HepG2 (cell line): ENCODE measurements around the gene CAPSL. TPM values are rescaled to one million over a fixed set of nuclear protein-coding genes. Genes with fewer than 3 reads are reported as not detected.

Experiments
- CHCHD3 ChIP-seq: sonication (generic); formaldehyde crosslinking; IDR thresholded peaks from 2 replicates; pipeline ENCODE4 v1.8.0; 2022; ENCODE audit warnings: mild to moderate bottlenecking, missing genetic modification reagents, moderate library complexity
- HMGA1 ChIP-seq: sonication (generic); formaldehyde crosslinking; conservative IDR thresholded peaks from 2 replicates; pipeline ENCODE4 v1.4.0; 2020; ENCODE audit warnings: missing genetic modification reagents
- KIAA2018 ChIP-seq: sonication (generic); formaldehyde crosslinking; IDR thresholded peaks from 2 replicates; pipeline ENCODE4 v1.5.0; 2020; ENCODE audit warnings: mild to moderate bottlenecking, missing genetic modification reagents, borderline replicate concordance
- RARG ChIP-seq: sonication (generic); formaldehyde crosslinking; IDR thresholded peaks from 2 replicates; pipeline ENCODE4 v1.4.0; 2020; ENCODE audit warnings: low read depth, mild to moderate bottlenecking, missing genetic modification reagents
- polyA plus RNA-seq, 8 experiments: library from polyadenylated mRNA; depleted of rRNA in 3 of 8; stranded (reverse) in 7 of 8; unstranded in 1 of 8; fragments of >200 nt; fragmentation: Illumina TruSeq in 4 of 8; extraction: Trizol in 4 of 8; gene quantifications; 2 replicates each; pipeline versions ENCODE4 v1.2.1 to v1.2.3, GENCODE V29; 2011 to 2016; ENCODE audit warnings: low read depth in 4 of 8, missing spikeins in 1 of 8, mixed read lengths in 1 of 8; ENCODE audit not compliant: insufficient read depth in 1 of 8
- total RNA-seq, 5 experiments: library from RNA; depleted of rRNA; stranded (reverse); fragments of >200 nt; fragmentation: Illumina TruSeq; extraction: Trizol; gene quantifications; 2 replicates each; pipeline ENCODE4 v1.2.3, GENCODE V29; 2016; ENCODE audit warnings: low read depth in 1 of 5

Gene CAPSL
- total and polyA plus RNA-seq, 2 of the 13 experiments (the other 11 are each of a cell fraction or from before 2014, with no cell fraction given) = not detected

- TF ChIP-seq KIAA2018 (CRISPR knock-in tag) = no peak
- no peak for TF ChIP-seq RARG (CRISPR knock-in tag)
- TF ChIP-seq HMGA1 (CRISPR knock-in tag) = no peak
- TF ChIP-seq CHCHD3 (CRISPR knock-in tag) = no peak
These were observed 14.1 kb downstream of the CAPSL start (continued) for GRCh38 chr5:35924122-35924949.
